B cell (primary cell): Measurements from ENCODE around the gene ZNF423. TPM values are rescaled to one million over a fixed set of nuclear protein-coding genes. Genes with fewer than 3 reads are reported as not detected.

Experiments
- ATAC-seq: fragments of 200-7000 bp; cut with Tn5 transposase; one replicate; pipeline ENCODE4 v1.10.0; 2021; ENCODE audit warnings: low read depth, mild to moderate bottlenecking, moderate number of reproducible peaks, moderate library complexity
- CTCF ChIA-PET: fragments of 350-600 bp; sonication (Branson Sonifier 250); formaldehyde crosslinking; loops from one replicate; lab custom pipeline; 2021; ENCODE audit warnings: antibody characterized with exemption, inconsistent platforms; lab: Charles Lee
- POLR2A ChIA-PET: fragments of 350-600 bp; sonication (Branson Sonifier 250); formaldehyde crosslinking; loops from one replicate; lab custom pipeline; 2021; ENCODE audit warnings: antibody characterized with exemption; lab: Charles Lee
- DNase-seq: peaks from one replicate; pipeline ENCODE4 v3.0.0; 2013
- H2AFZ ChIP-seq: 2 replicates; pipeline ENCODE4 v1.6.1; 2012; ENCODE audit warnings: mild to moderate bottlenecking, low read depth, low read length; ENCODE audit not compliant: insufficient read depth, poor library complexity, severe bottlenecking
- H3K27ac ChIP-seq, 2 donors: 1 replicate in 1 of 2; 2 replicates in 1 of 2; pipeline ENCODE4 v1.5.1; 2012 to 2013; ENCODE audit warnings: low read length in 2 of 2, mild to moderate bottlenecking in 2 of 2, moderate library complexity in 1 of 2
- H3K27me3 ChIP-seq, 4 experiments: fragments of 200-600 bp in 1 of 4; sonication (generic) in 1 of 4; replicated peaks in 1 of 4; 1 replicate in 2 of 4; 2 replicates in 2 of 4; pipeline versions ENCODE4 v1.6.1 to v1.7.0; 2013 to 2016; ENCODE audit warnings: low read length in 3 of 4, mild to moderate bottlenecking in 2 of 4, mixed read lengths in 1 of 4, moderate library complexity in 1 of 4; ENCODE audit not compliant: insufficient read depth in 4 of 4, control insufficient read depth in 3 of 4; ENCODE audit errors: control extremely low read depth in 1 of 4
- H3K36me3 ChIP-seq, 2 experiments: replicated peaks in 1 of 2; 1 replicate in 1 of 2; 2 replicates in 1 of 2; pipeline versions ENCODE4 v1.6.1 to v1.7.1; 2013; ENCODE audit warnings: low read length in 1 of 2; ENCODE audit not compliant: insufficient read depth in 2 of 2, control insufficient read depth in 1 of 2; ENCODE audit errors: control extremely low read depth in 1 of 2, extremely low read depth in 1 of 2
- H3K4me1 ChIP-seq, 2 donors: fragments of 200-600 bp in 1 of 2; sonication (generic) in 1 of 2; 1 replicate in 1 of 2; 2 replicates in 1 of 2; pipeline versions ENCODE4 v1.5.1 to v1.6.1; 2013 to 2017; ENCODE audit warnings: low read length in 2 of 2; ENCODE audit not compliant: control insufficient read depth in 2 of 2, insufficient read depth in 2 of 2
- H3K4me2 ChIP-seq: replicated peaks from 2 replicates; pipeline ENCODE3; 2012; ENCODE audit warnings: mild to moderate bottlenecking, low read depth, low read length; ENCODE audit not compliant: poor library complexity, severe bottlenecking
- H3K4me3 ChIP-seq, 5 experiments: fragments of 200-600 bp in 1 of 5; sonication (generic) in 1 of 5; 1 replicate in 3 of 5; 2 replicates in 2 of 5; pipeline versions ENCODE4 v1.5.1 to v1.7.0; 2011 to 2016; ENCODE audit warnings: low read length in 4 of 5, mild to moderate bottlenecking in 4 of 5, low read depth in 2 of 5, control low read depth in 1 of 5, moderate library complexity in 1 of 5; ENCODE audit not compliant: insufficient read depth in 1 of 5; ENCODE audit errors: control extremely low read depth in 1 of 5, extremely low read depth in 1 of 5
- H3K79me2 ChIP-seq: fragments of 200-600 bp; sonication (generic); one replicate; pipeline ENCODE4 v1.6.0; 2016; ENCODE audit warnings: low read length; ENCODE audit not compliant: control insufficient read depth, insufficient read depth
- H3K9ac ChIP-seq: fragments of 200-600 bp; sonication (generic); 2 replicates; pipeline ENCODE4 v1.6.1; 2017; ENCODE audit warnings: mild to moderate bottlenecking, low read length, moderate library complexity
- H3K9me3 ChIP-seq, 3 donors: one replicate each; pipeline versions ENCODE4 v1.6.1 to v1.7.1; 2013; ENCODE audit warnings: low read length in 2 of 3; ENCODE audit not compliant: control insufficient read depth in 2 of 3, insufficient read depth in 1 of 3; ENCODE audit errors: control extremely low read depth in 1 of 3
- H4K20me1 ChIP-seq: 2 replicates; pipeline ENCODE4 v1.6.0; 2012; ENCODE audit warnings: mild to moderate bottlenecking, low read length; ENCODE audit not compliant: insufficient read depth, control insufficient read depth, poor library complexity, severe bottlenecking
- H3K27ac Mint-ChIP-seq: one replicate; pipeline ENCODE4 v1.8.0; 2021; ENCODE audit warnings: mixed read lengths
- H3K27me3 Mint-ChIP-seq: one replicate; pipeline ENCODE4 v1.8.0; 2021; ENCODE audit warnings: mixed read lengths
- H3K4me1 Mint-ChIP-seq: one replicate; pipeline ENCODE4 v1.8.0; 2021; ENCODE audit warnings: mixed read lengths
- H3K4me3 Mint-ChIP-seq: one replicate; pipeline ENCODE4 v1.8.0; 2021; ENCODE audit warnings: mixed read lengths
- H3K9me3 Mint-ChIP-seq: one replicate; pipeline ENCODE4 v1.8.0; 2022; ENCODE audit warnings: mixed read lengths; ENCODE audit not compliant: insufficient read depth
- EZH2 ChIP-seq: IDR thresholded peaks from 2 replicates; pipeline ENCODE4 v1.6.1; 2012; ENCODE audit warnings: borderline replicate concordance, low read depth, mild to moderate bottlenecking, moderate library complexity, low read length; ENCODE audit not compliant: insufficient read depth, poor library complexity, severe bottlenecking
- WGBS: methylation state at CpG from one replicate; pipeline ENCODE4 v1.1.5; 2013; ENCODE audit warnings: missing lambda C conversion rate; ENCODE audit not compliant: insufficient coverage; 5-methylcytosine and 5-hydroxymethylcytosine counted together
- intact Hi-C: fragments of 100-400 bp; cut with micrococcal nuclease; formaldehyde crosslinking; loops from one replicate; pipeline ENCODE4 v1.10.0; 2022
- polyA plus RNA-seq: library from polyadenylated mRNA; depleted of rRNA; stranded (reverse); fragments of >200 nt; gene quantifications from 2 replicates; pipeline ENCODE4 v1.2.3, GENCODE V29; 2012
- total RNA-seq, 2 donors: library from RNA; stranded (reverse); fragments of 120-200 nt in 1 of 2; gene quantifications; 1 replicate in 1 of 2; 2 replicates in 1 of 2; pipeline versions ENCODE4 v1.2.3 to v1.2.4, GENCODE V29; 2013 to 2022
- TF ChIP-seq, protein P1 (sequence below): fragments of 200-600 bp; IDR thresholded peaks from one replicate; pipeline ENCODE4 v1.8.0; 2022; ENCODE audit warnings: antibody characterized with exemption, mild to moderate bottlenecking

ZNF423 gene
- total and polyA plus RNA-seq, 2 donors (not counting 1 experiment from before 2014, with no cell fraction given) = not detected

DNA sequence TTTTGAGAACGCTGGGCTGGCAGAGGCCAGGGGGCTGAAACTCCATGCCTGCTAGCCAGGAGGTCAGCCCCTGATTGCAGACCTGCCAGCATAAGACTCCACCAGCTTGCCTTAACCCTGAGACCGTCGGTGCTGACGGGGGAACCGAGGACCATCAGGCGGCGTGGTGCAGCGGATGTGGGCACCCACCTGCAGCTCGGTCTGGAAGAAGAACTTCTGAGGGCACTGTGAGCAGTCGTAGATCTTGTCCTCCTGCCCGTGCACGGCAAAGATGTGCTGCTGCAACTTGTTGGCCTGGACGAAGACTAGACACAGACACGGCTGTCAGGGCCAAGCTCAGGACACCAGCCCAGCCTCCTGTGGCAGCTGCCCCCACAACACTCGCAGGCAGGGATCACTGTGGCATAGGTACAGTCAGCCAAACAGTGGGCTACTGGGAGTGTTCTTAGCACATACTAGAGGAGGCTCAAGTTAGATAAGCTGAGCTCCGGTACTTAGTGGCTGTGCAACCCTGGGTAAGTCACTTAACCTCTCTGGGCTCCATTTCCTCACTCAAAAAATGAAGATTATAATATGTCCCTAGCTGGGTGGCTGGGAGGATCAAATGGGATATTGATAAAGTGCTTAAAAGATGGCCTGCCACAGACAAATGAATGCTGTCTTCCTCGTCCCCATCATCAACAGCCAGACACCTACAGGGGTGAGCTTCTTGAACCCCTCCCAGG lies 332.3 kb downstream of the ZNF423 start:
- H4K20me1 ChIP-seq = no peaks in the 10 kb centered on the region
- ATAC-seq (no peak), DNase-seq (no peak)
- Mint-ChIP-seq H3K27me3 (peaks cover 20% of the 10 kb centered on the region), H3K4me3 (no peak overlapping the region), H3K27ac (no peak overlapping the region), H3K4me1 (peaks cover 10% of the 10 kb centered on the region), H3K9me3 (no peaks in the 10 kb centered on the region)
- no peak for TF ChIP-seq EZH2
- TF ChIP-seq, protein P1, sequence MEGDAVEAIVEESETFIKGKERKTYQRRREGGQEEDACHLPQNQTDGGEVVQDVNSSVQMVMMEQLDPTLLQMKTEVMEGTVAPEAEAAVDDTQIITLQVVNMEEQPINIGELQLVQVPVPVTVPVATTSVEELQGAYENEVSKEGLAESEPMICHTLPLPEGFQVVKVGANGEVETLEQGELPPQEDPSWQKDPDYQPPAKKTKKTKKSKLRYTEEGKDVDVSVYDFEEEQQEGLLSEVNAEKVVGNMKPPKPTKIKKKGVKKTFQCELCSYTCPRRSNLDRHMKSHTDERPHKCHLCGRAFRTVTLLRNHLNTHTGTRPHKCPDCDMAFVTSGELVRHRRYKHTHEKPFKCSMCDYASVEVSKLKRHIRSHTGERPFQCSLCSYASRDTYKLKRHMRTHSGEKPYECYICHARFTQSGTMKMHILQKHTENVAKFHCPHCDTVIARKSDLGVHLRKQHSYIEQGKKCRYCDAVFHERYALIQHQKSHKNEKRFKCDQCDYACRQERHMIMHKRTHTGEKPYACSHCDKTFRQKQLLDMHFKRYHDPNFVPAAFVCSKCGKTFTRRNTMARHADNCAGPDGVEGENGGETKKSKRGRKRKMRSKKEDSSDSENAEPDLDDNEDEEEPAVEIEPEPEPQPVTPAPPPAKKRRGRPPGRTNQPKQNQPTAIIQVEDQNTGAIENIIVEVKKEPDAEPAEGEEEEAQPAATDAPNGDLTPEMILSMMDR = no peak
- ChIA-PET CTCF (no interaction called here), POLR2A (no interaction called here)
- 89% methylated on average over 15 of the region's 17 CpGs for WGBS
- H3K9me3 ChIP-seq = peaks cover 0 to 2% (median 0%) of the 10 kb centered on the region in 3 donors
- intact Hi-C loops = no loop called here
- H3K4me3 ChIP-seq = no peak overlapping the region
- H3K4me1 ChIP-seq = peaks cover 0 to 4% of the 10 kb centered on the region in 2 donors
- H3K9ac ChIP-seq = no peak overlapping the region
- no peaks in the 10 kb centered on the region for H3K36me3 ChIP-seq
- no peak overlapping the region for H3K4me2 ChIP-seq
- no peak overlapping the region for H3K27ac ChIP-seq
- no peak overlapping the region for H2AFZ ChIP-seq
- peaks cover 0 to 3% (median 0%) of the 10 kb centered on the region in 4 experiments for H3K27me3 ChIP-seq
- H3K79me2 ChIP-seq = no peaks in the 10 kb centered on the region

DNA sequence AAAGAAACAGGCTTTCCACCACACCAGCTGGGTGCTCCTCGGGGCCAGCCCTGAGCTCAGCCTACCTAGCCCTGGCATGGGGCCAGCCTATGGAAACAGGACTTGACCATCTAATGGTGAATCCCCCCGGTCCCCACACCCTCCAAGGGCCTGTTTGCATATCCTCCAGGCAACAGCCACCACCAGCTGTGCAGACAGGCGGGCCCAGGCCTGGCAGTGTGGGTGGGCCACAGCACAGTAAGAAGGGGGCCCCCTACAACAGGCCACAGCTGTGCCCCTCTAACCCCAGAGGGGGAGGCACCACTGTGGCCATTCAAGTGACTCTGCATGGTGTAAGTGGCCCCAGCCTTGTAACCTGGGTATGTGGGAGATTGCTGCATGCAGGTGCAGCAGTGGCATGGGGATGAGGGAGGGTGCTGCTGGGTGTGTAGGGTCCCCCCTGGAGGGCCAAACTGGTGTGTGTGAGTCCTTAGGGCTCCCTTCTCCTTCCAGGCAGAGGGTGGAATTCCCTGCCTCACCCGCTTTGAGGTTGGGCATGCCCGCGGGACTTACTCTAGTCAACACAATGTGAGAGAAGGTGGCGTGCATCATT lies 334.1 kb downstream of the ZNF423 start:
- H3K4me3 Mint-ChIP-seq = no peak overlapping the region
- Histone ChIP-seq H4K20me1 (no peaks in the 10 kb centered on the region), H3K9me3 (peaks cover 0 to 2% (median 0%) of the 10 kb centered on the region in 3 donors), H2AFZ (no peak overlapping the region), H3K4me1 (no peaks in the 10 kb centered on the region), H3K36me3 (no peaks in the 10 kb centered on the region), H3K27ac (no peak overlapping the region), H3K9ac (no peak overlapping the region), H3K4me3 (no peak overlapping the region), H3K79me2 (no peaks in the 10 kb centered on the region), H3K4me2 (no peak overlapping the region), H3K27me3 (no peaks in the 10 kb centered on the region)
- H3K27me3 Mint-ChIP-seq = peaks cover 7% of the 10 kb centered on the region
- CTCF ChIA-PET = interaction anchor here (1.7 kb wide), 1 partner anchor 14 kb away, joined by 3 read pairs; no protein-coding TSS in a partner anchor
- WGBS = 67% methylated on average over 2 of the region's 7 CpGs
- POLR2A ChIA-PET = no interaction called here
- intact Hi-C loops = no loop called here
- DNase-seq (no peak), ATAC-seq (no peak)
- no peak overlapping the region for H3K27ac Mint-ChIP-seq
- TF ChIP-seq EZH2 = no peak
- TF ChIP-seq, protein P1 = no peak
- H3K9me3 Mint-ChIP-seq = no peaks in the 10 kb centered on the region
- H3K4me1 Mint-ChIP-seq = no peaks in the 10 kb centered on the region
